Stomach (tissue), 9 donors: Measurements from ENCODE around the gene RHO. TPM values are rescaled to one million over a fixed set of nuclear protein-coding genes. Genes with fewer than 3 reads are reported as not detected.
A peak's percentile ranks its signal among the peaks of the same experiment; 100 is the strongest.
"Not testable (repeated sequence)": the region's sequence is repeated elsewhere in the genome, so short reads cannot be mapped to it uniquely, and the experiment has no call there.

Experiments used
- DNase-seq, 2 donors: peaks; one replicate each; pipeline versions ENCODE4 v3.0.0 to v3.0.0-alpha.2; 2013 to 2019
- H3K27ac ChIP-seq, 5 donors: fragments of 200-600 bp in 4 of 5; sonication (generic) in 4 of 5; one replicate each; pipeline ENCODE4 v1.5.1; 2013 to 2019; ENCODE audit warnings: mild to moderate bottlenecking in 1 of 5, moderate library complexity in 1 of 5
- H3K27me3 ChIP-seq, 3 donors: fragments of 200-600 bp; sonication (generic); one replicate each; pipeline ENCODE4 v1.5.1; 2017 to 2019; ENCODE audit warnings: mixed run types in 1 of 3
- H3K36me3 ChIP-seq, 4 donors: fragments of 200-600 bp; sonication (generic); 1 replicate in 3 of 4; 2 replicates in 1 of 4; pipeline ENCODE4 v1.5.1; 2016 to 2019
- H3K4me1 ChIP-seq, 4 donors: fragments of 200-600 bp; sonication (generic); one replicate each; pipeline ENCODE4 v1.5.1; 2016 to 2019
- H3K4me3 ChIP-seq, 4 donors: fragments of 200-600 bp; sonication (generic) in 3 of 4; one replicate each; pipeline ENCODE4 v1.5.1; 2016 to 2019; ENCODE audit warnings: mild to moderate bottlenecking in 1 of 4
- H3K9me3 ChIP-seq, 4 donors: fragments of 200-600 bp; sonication (generic); one replicate each; pipeline ENCODE4 v1.5.1; 2016 to 2019
- EP300 ChIP-seq: sonication (generic); formaldehyde crosslinking; IDR thresholded peaks from one replicate; pipeline ENCODE4 v1.6.1; 2017; ENCODE audit warnings: antibody characterized with exemption
- POLR2A ChIP-seq, 4 donors: fragments of 450-650 bp; IDR thresholded peaks; one replicate each; pipeline ENCODE4 v1.6.1; 2016; ENCODE audit warnings: antibody characterized with exemption in 4 of 4, control low read depth in 2 of 4, mild to moderate bottlenecking in 1 of 4, moderate library complexity in 1 of 4
- POLR2AphosphoS5 ChIP-seq, 3 donors: sonication (generic); formaldehyde crosslinking; IDR thresholded peaks; one replicate each; pipeline ENCODE4 v1.6.1; 2016; ENCODE audit warnings: antibody characterized with exemption in 3 of 3
- WGBS, 5 donors: extraction: QIAGEN DNeasy Blood & Tissue Kit in 3 of 5; methylation state at CpG; one replicate each; pipeline versions ENCODE4 v1.1.5 to v1.1.7; 2013 to 2018; 5-methylcytosine and 5-hydroxymethylcytosine counted together
- intact Hi-C: fragments of 100-400 bp; cut with DNase I; formaldehyde crosslinking; loops from one replicate; pipeline ENCODE4 v1.15.1; 2023; ENCODE audit warnings: low total_unique reads
- polyA plus RNA-seq, 3 donors: library from polyadenylated mRNA; stranded (reverse); fragments of 200-250 nt; gene quantifications; one replicate each; pipeline ENCODE4 v1.2.3, GENCODE V29; 2013
- total RNA-seq, 5 donors: library from RNA; depleted of rRNA; stranded (reverse); fragments of >200 nt; gene quantifications; one replicate each; pipeline versions ENCODE4 v1.1.0 to v1.2.3, GENCODE V29; 2014 to 2016
- TF ChIP-seq, protein P1 (sequence below), 7 experiments: fragments of 450-650 bp in 4 of 7; fragments of 200-600 bp in 3 of 7; sonication (generic) in 3 of 7; IDR thresholded peaks; one replicate each; pipeline ENCODE4 v1.5.1; 2016 to 2019; ENCODE audit warnings: antibody characterized with exemption in 7 of 7, control low read depth in 2 of 7, mild to moderate bottlenecking in 1 of 7
- donor health status: healthy with polysubstance abuse.
- donor health status: Bipolar disorder and iron deficiency.
- donor health status: healthy.

Gene RHO
- total and polyA plus RNA-seq, 8 donors: not detected

DNA sequence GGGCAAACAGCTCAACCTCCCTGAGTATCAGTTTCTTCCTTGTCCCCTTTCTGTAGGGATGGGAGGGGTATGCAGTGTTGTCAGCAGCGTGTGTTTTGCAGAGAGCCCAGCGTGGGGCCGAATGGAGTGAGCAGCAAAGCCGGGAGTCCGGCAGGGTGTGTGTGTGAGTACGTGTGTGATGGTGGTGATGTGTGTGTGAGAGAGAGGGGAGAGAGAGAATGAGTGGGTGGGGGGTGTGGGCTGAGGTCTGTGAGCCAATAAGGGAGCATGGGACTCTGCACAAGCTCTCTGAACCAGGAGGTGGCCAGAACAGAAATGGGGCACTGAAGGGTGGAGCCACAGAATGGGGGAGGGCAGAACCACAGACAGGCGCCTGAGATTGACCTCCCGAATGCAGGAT is 44.6 kb upstream of the RHO start:
- peaks cover 0 to 97% (median 81%) of the 10 kb centered on the region in 4 donors for H3K36me3 ChIP-seq
- WGBS, 5 donors: 88 to 91% (median 89%) methylated on average over 8 of the region's 8 CpGs
- H3K27me3 ChIP-seq: no peaks in the 10 kb centered on the region
- no peak for DNase-seq
- no peaks in the 10 kb centered on the region for H3K9me3 ChIP-seq
- H3K4me1 ChIP-seq: peaks cover 0 to 24% (median 4%) of the 10 kb centered on the region in 4 donors
- TF ChIP-seq EP300 (no peak), POLR2AphosphoS5 (IDR thresholded peaks at IDR 0.05) (no peak), POLR2A (IDR thresholded peaks at IDR 0.05) (no peak)
- TF ChIP-seq, protein P1, sequence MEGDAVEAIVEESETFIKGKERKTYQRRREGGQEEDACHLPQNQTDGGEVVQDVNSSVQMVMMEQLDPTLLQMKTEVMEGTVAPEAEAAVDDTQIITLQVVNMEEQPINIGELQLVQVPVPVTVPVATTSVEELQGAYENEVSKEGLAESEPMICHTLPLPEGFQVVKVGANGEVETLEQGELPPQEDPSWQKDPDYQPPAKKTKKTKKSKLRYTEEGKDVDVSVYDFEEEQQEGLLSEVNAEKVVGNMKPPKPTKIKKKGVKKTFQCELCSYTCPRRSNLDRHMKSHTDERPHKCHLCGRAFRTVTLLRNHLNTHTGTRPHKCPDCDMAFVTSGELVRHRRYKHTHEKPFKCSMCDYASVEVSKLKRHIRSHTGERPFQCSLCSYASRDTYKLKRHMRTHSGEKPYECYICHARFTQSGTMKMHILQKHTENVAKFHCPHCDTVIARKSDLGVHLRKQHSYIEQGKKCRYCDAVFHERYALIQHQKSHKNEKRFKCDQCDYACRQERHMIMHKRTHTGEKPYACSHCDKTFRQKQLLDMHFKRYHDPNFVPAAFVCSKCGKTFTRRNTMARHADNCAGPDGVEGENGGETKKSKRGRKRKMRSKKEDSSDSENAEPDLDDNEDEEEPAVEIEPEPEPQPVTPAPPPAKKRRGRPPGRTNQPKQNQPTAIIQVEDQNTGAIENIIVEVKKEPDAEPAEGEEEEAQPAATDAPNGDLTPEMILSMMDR (IDR thresholded peaks at IDR 0.05): no peak
- no peak overlapping the region for H3K4me3 ChIP-seq
- no peak overlapping the region for H3K27ac ChIP-seq
- intact Hi-C loops: loop anchor here (5.0 to 10.0 kb wide), 2 partner anchors 343 to 441 kb away; no protein-coding TSS in a partner anchor

DNA sequence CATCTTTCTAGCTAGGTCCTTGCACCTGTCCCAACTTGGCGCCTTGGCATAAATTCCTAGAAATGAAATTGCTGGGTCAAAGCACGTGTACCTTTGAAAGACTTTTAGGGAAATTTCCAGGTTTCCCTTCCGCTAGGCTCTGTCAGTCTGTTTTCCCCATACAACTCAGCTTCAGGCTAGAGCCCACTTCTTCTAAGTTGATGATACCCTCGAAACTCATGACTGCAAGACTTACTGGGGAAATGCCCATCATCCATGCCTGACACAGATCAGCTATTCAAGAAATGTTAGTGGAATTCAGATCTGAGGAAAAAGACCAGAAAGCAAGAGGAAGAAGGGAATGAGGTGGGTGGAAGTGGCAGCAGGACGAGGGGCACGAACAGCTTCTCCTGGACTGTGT is 43.3 kb upstream of the RHO start:
- H3K27ac ChIP-seq: peak overlapping the region in 4 of 5 donors; percentile 34 to 73 (median 55)
- not testable (repeated sequence) for DNase-seq, H3K27me3 ChIP-seq, H3K4me3 ChIP-seq, H3K9me3 ChIP-seq
- peaks cover 0 to 91% (median 70%) of the 10 kb centered on the region in 4 donors for H3K36me3 ChIP-seq
- peaks cover 0 to 28% (median 5%) of the 10 kb centered on the region in 4 donors for H3K4me1 ChIP-seq
- intact Hi-C loops: loop anchor here (10.0 kb wide), 1 partner anchor 440 kb away; no protein-coding TSS in a partner anchor
- 93 to 96% (median 95%) methylated on average over 6 of the region's 6 CpGs for WGBS, 5 donors

DNA sequence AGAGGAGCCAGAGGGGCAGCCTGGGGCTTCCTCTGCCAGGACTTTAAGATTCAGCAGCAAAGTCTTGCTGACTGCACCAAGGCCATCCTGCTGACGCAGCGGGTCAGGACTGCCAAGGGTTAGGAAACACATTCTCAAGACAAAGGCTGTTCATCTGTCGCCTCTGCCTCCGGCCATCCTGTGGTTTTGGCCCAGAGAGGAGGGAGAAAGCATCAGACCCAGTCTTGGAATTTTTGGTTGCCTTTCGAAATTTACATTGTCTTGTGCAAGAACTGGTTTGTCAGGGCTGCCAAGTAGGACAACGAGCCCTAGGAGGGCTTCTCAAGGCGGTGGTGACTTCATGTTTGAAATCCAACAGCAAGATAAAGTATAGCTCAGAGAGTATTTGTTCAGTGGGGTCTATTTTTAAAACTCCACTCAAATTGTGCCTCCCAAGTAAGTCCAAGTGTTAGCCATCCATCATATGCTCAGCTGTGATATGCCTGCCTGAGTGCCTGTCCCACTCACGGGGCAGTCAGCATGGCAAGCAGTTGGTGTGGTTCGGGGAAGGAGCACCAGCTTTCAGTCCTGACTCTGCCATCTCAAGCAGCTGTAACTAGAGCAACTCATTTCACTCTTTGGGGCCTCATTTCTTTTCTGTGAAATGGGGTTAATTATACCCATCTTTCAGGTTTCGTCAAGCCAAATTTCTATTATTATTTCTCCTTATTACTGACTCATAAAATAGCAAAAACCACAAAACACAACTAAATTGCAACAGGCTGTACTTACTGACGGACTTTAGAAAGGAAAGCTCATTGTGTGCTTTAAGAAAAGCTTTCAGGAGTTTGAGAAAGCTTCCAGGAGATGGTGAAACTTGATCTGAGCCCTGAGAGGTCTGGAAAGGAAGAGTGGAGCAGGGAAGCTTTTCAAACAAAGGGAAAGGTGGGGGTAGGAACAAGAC is 42.4 kb upstream of the RHO start:
- TF ChIP-seq EP300: no peak
- peak in 2 of 3 donors; percentile 18 to 33 for TF ChIP-seq POLR2AphosphoS5 (IDR thresholded peaks at IDR 0.05)
- peaks cover 5 to 35% (median 9%) of the 10 kb centered on the region in 4 donors for H3K4me1 ChIP-seq
- H3K4me3 ChIP-seq: no peak overlapping the region
- intact Hi-C loops: loop anchor here (10.0 kb wide), 1 partner anchor 439 kb away; no protein-coding TSS in a partner anchor
- WGBS, 5 donors: 57 to 70% (median 61%) methylated on average over 11 of the region's 11 CpGs
- H3K27me3 ChIP-seq: no peaks in the 10 kb centered on the region
- H3K9me3 ChIP-seq: no peaks in the 10 kb centered on the region
- DNase-seq: peak; percentile 45 to 52
- peaks cover 0 to 83% (median 64%) of the 10 kb centered on the region in 4 donors for H3K36me3 ChIP-seq
- H3K27ac ChIP-seq: peak overlapping the region in 4 of 5 donors; percentile 58 to 73 (median 65)

DNA sequence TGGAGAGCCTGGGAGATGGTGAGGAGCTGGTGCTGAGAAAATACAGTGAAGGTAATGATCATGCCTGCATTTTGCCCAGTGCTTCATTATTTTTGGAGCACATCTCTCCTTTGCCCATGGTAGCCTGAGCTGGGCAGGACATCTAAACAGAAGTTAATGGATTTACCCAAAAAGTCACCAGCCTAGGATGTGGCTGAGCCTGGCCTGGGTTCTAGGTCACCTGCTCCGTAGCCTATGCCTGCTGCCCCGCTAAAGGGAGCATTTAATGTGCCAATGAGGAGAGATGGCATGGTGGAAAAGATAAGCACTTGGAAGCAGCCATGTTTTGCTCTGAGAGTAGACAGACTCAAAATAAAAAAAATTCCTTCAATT is 41.8 kb upstream of the RHO start:
- H3K27ac ChIP-seq: peak overlapping the region in 4 of 5 donors; percentile 58 to 73 (median 65)
- TF ChIP-seq EP300: no peak
- TF ChIP-seq POLR2A (IDR thresholded peaks at IDR 0.05): no peak
- TF ChIP-seq, protein P1 (IDR thresholded peaks at IDR 0.05): no peak
- no peak for TF ChIP-seq POLR2AphosphoS5 (IDR thresholded peaks at IDR 0.05)
- 93 to 97% (median 95%) methylated on average over 2 of the region's 2 CpGs for WGBS, 5 donors
- peaks cover 5 to 31% (median 7%) of the 10 kb centered on the region in 4 donors for H3K4me1 ChIP-seq
- intact Hi-C loops: loop anchor here (10.0 kb wide), 1 partner anchor 438 kb away; no protein-coding TSS in a partner anchor
- H3K36me3 ChIP-seq: peaks cover 0 to 81% (median 64%) of the 10 kb centered on the region in 4 donors
- no peak for DNase-seq
- H3K4me3 ChIP-seq: no peak overlapping the region
- no peaks in the 10 kb centered on the region for H3K9me3 ChIP-seq
- H3K27me3 ChIP-seq: no peaks in the 10 kb centered on the region

DNA sequence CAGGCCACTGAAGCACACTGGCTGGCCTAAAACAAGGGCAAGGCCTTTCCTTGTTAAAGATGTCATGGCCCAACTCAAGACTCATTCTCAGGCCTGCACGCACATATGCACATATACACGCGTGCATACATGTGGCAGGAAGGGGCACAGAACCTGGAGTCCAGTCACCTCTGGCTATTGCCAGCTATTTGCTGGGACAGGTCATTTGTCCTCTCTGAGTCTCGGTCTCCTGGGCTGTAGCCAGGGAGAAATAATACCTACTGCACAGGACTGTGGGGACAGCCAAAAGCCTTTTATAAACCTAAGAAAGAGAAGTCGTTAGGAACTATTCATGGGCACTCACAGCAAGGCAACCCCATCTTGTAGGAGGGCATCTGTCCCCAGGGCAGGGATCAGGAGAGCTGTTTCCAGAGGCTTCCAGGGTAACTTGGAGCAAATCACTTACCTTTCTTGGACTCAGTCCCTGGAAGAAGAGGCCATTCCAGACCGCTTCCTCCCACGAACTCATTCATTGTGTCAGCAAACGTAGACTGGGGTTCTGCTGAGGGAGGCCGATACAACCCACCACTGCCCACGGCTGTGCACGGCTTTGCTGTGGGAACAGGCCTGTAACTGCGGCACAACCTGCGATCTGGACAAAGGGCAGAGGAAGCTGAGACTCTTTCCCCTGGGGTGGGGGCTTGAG is 41.1 kb upstream of the RHO start:
- intact Hi-C loops: loop anchor here (10.0 kb wide), 1 partner anchor 437 kb away; no protein-coding TSS in a partner anchor
- H3K4me1 ChIP-seq: peaks cover 5 to 24% (median 6%) of the 10 kb centered on the region in 4 donors
- H3K9me3 ChIP-seq: no peaks in the 10 kb centered on the region
- H3K36me3 ChIP-seq: peaks cover 0 to 81% (median 64%) of the 10 kb centered on the region in 4 donors
- 87 to 93% (median 93%) methylated on average over 13 of the region's 13 CpGs for WGBS, 5 donors
- TF ChIP-seq POLR2AphosphoS5 (IDR thresholded peaks at IDR 0.05) (no peak), POLR2A (IDR thresholded peaks at IDR 0.05) (no peak), EP300 (no peak)
- TF ChIP-seq, protein P1 (IDR thresholded peaks at IDR 0.05): no peak
- peak overlapping the region in 4 of 5 donors; percentile 58 to 73 (median 65) for H3K27ac ChIP-seq
- DNase-seq: no peak
- no peak overlapping the region for H3K4me3 ChIP-seq
- no peaks in the 10 kb centered on the region for H3K27me3 ChIP-seq

DNA sequence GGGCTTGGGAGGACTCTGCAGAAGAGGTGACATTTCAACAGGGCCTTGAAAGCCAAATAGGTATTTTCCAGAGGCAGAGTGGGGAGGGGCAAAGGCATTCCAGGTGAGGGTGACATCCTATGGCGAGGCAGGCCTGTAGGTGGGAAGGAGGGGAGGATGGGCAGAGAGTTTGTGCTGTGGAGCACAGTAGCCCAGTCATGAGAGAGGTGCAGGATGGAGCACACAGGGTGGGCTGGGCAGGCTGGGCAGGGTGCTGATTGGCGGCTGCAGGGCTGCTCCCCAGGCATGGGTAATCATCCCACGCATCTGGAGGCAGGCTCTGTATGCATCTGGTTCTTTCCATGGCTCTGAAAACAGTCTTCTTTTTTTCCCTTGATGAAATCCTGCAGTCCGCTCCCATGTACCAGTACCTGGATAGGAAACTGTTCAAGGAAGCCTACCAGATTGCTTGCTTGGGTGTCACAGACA is 40.5 kb upstream of the RHO start:
- H3K4me3 ChIP-seq, DNase-seq, H3K9me3 ChIP-seq, H3K27me3 ChIP-seq: not testable (repeated sequence)
- Histone ChIP-seq H3K36me3 (peaks cover 0 to 81% (median 65%) of the 10 kb centered on the region in 4 donors), H3K4me1 (peaks cover 5 to 23% (median 6%) of the 10 kb centered on the region in 4 donors), H3K27ac (peak overlapping the region in 2 of 5 donors; percentile 58 to 73)
- WGBS, 5 donors: 91 to 96% (median 95%) methylated on average over 4 of the region's 4 CpGs
- intact Hi-C loops: loop anchor here (10.0 kb wide), 1 partner anchor 437 kb away; no protein-coding TSS in a partner anchor

DNA sequence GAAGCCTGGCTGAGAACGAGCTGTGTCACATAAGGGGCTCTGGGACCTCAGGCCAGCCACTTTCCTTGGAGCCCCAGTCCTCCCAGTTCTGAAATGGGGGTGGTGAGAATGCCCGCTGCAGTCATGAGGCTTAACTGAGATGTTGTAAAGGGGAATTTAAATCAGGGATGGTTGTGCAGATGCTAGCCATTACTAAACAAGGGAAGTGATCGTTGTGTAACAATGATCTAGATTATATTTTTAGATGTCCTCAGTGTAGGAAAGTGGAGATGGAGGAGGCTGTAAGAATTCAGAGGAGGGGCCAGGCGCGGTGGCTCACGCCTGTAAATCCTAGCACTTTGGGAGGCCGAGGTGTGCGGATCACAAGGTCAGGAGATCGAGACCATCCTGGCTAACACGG is 39.2 kb upstream of the RHO start:
- H3K4me3 ChIP-seq, DNase-seq, H3K9me3 ChIP-seq, H3K27me3 ChIP-seq, H3K27ac ChIP-seq: not testable (repeated sequence)
- 88 to 92% (median 91%) methylated on average over 9 to 10 of the region's 10 CpGs for WGBS, 5 donors
- intact Hi-C loops: loop anchor here (10.0 kb wide), 1 partner anchor 436 kb away; no protein-coding TSS in a partner anchor
- H3K4me1 ChIP-seq: peaks cover 5 to 23% (median 6%) of the 10 kb centered on the region in 4 donors
- peaks cover 0 to 81% (median 61%) of the 10 kb centered on the region in 4 donors for H3K36me3 ChIP-seq
